ENCODE measurements around the gene OGA.

OGA gene

DNA sequence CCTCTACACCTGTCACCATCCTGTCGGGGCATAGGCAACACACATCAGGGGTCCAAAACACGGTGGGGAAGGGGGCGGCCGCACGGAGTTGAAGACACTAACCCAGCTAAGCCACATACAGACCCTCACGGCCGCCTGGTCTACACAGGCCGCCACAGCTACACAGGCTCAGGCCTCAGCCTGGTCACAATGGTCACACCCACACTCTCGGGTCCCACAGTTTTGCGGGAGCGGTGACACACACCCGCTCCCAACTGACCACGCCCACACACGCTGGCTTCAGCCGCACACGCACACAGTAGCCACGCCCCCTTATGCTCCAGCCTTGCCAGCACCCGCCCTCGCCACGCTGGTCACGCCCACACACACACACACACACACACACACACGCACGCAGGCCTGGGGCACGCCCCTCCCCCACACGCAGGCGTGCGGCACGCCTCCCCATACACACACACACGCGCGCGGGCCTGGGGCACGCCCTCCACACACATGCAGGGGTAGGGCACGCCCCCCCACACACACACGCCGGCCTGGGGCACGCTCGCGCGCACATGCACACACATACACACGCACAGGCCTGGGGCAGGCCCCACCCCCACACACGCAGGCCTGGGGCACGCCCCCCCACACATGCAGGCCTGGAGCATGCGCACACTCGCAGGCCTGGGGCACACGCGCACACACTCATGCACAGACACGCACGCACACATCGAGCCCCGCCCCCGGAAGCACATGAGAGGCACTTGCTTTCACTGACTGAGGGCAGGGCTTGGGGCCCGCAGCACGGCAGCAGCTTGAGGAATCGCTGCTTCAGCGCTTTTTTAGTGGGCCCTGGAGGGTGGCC, 12.3 kb upstream of the OGA start:
- DNase-seq (ENCODE audit: low read depth), result peak; percentile 88
- TF ChIP-seq, protein P1, sequence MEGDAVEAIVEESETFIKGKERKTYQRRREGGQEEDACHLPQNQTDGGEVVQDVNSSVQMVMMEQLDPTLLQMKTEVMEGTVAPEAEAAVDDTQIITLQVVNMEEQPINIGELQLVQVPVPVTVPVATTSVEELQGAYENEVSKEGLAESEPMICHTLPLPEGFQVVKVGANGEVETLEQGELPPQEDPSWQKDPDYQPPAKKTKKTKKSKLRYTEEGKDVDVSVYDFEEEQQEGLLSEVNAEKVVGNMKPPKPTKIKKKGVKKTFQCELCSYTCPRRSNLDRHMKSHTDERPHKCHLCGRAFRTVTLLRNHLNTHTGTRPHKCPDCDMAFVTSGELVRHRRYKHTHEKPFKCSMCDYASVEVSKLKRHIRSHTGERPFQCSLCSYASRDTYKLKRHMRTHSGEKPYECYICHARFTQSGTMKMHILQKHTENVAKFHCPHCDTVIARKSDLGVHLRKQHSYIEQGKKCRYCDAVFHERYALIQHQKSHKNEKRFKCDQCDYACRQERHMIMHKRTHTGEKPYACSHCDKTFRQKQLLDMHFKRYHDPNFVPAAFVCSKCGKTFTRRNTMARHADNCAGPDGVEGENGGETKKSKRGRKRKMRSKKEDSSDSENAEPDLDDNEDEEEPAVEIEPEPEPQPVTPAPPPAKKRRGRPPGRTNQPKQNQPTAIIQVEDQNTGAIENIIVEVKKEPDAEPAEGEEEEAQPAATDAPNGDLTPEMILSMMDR (conservative IDR thresholded peaks at IDR 0.05; ENCODE audit: control insufficient read depth, insufficient read depth, low read depth, low read length), result no peak
- H3K4me3 ChIP-seq (ENCODE audit: control insufficient read depth, low read depth, low read length), result peak overlapping the region; percentile 44

DNA sequence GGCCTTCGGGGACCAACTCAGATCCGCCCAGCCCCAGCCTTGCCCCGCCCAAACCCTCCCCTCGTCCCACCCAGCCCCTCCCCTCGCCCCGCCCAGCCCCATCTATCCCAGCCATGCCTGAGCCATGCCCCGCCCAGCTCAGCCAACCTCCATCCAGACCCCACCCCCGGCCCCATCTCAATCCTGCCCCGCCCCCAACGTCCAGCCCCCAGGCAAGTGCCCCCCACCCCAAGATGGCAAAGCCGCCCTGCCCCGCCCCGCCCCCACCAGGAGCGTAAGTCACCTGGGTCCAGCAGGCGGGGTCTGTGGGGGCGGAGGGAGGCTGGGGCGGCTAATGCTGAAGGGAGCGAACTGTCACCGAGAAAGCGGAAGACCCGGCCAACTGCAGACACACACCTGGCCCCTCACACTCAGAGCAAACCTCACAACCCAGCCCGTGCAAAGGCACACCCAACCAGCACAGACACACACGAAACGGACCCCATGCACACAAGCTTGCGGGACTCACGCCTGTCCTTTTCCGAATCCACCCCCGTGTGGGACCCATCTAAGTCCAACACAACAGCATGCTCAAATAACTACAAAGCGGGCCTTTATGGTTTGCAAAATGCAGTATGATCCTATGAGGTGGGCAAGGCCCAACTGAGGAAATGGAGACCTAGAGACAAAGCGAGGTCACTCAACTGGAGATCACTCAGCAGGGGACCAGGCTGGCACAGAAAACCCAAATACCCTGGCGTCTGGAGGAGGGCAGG, 11.5 kb upstream of the OGA start:
- peak overlapping the region; percentile 44 for H3K4me3 ChIP-seq (ENCODE audit: control insufficient read depth, low read depth, low read length)
- peak; percentile 25 for DNase-seq (ENCODE audit: low read depth)
- TF ChIP-seq, protein P1 (conservative IDR thresholded peaks at IDR 0.05; ENCODE audit: control insufficient read depth, insufficient read depth, low read depth, low read length), result no peak

DNA sequence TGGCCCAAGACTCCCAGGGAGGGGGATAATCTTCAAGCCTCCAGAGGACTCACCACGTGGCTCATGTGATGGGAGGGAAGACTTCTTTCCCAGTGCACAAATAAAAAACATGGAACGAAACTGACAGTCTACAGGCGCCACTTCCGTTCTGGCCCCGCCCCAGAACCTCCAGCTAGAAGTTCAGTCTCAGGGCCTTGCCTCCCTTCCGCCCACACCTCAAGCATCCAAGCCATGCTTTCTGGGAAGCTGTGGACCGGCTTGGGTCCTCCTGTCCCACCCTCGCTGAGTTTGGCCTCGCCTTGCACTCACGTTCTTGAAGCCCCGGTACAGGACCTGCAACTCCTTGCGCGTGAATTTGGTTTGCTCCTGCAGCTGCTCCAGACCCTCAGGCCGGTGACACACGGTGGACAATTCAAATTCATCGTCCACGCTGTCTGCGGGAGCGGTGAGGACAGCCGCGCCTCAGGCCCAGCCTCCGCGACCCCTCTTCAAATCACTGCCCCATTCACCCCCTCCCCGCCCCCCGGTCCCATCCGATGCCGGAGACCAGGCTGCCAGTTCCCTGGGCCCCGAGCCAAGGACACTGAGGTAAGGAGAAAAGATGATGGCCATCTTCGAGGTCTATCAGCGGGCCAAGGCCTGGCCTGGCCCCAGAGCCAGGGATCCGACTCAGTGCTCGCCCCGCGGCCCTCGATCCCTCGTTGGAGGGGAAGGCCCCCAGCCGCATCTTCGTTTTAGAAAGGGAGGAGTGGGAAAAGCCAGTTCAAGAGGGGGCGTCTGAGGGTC, 10.7 kb upstream of the OGA start:
- TF ChIP-seq, protein P1 (conservative IDR thresholded peaks at IDR 0.05; ENCODE audit: control insufficient read depth, insufficient read depth, low read depth, low read length), result no peak
- DNase-seq (ENCODE audit: low read depth), result no peak
- H3K4me3 ChIP-seq (ENCODE audit: control insufficient read depth, low read depth, low read length), result peak overlapping the region; percentile 6

DNA sequence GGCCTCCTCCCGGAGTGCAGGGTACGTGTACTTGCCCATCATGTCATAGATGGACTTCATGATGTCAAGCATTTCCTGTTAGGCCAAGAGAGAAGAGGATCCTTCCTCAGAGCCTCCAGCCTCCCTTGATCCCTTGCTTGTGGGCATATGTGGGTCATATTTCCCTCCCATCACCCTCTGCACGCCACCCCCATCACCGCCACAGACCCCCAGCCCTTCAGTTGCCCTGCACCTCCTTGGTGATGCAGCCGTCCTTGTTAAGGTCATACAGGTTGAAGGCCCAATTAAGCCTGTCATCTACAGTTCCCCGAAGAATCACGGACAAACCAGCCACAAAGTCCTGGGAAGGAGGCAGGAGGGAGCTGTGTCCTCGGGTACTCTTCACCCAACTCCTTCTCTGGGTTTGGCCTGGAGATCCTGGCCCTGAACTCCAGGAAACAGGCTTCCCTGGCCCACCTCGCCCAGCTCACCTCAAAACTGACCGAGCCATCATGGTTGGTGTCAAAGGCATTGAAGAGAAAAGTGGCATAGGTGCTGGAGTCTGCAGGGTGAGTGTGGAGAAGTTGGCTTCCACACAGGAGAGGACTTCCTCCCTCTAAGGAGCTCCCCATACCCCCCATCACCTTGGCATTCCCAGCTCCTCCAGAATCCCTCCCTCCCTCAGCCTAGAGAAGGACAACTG, 9.8 kb upstream of the OGA start:
- no peak for DNase-seq (ENCODE audit: low read depth)
- H3K4me3 ChIP-seq (ENCODE audit: control insufficient read depth, low read depth, low read length), result no peak overlapping the region
- TF ChIP-seq, protein P1 (conservative IDR thresholded peaks at IDR 0.05; ENCODE audit: control insufficient read depth, insufficient read depth, low read depth, low read length), result no peak

DNA sequence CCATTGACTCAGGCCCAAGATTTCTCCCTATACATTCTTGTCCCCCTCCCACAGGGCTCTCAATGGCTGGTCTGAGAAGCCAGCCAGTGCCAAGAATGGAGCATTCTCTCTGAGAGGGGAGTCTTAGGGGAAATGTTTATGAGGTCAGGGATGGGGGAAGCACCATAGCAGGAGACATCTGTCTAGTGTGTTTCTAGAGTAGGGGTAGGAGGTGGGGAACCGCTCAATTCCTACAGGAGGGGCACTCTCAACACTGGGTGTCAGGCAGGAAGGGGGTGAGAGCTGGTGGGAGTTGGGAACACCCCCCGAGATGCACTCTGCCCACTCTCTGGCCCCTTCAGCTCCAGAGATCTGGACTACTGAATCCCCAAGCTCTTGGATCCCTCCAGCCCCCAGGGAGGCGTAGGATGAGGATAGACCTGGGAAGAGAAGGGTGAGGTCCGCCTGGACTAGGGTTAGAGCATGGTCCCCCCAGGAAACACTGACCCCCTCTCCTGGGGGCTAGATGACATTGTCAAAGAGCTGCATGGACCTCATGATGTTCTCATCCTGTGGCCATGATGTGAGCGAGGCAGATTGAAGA, 8.7 kb upstream of the OGA start:
- H3K4me3 ChIP-seq (ENCODE audit: control insufficient read depth, low read depth, low read length), result no peak overlapping the region
- TF ChIP-seq, protein P1 (conservative IDR thresholded peaks at IDR 0.05; ENCODE audit: control insufficient read depth, insufficient read depth, low read depth, low read length), result no peak
- no peak for DNase-seq (ENCODE audit: low read depth)

DNA sequence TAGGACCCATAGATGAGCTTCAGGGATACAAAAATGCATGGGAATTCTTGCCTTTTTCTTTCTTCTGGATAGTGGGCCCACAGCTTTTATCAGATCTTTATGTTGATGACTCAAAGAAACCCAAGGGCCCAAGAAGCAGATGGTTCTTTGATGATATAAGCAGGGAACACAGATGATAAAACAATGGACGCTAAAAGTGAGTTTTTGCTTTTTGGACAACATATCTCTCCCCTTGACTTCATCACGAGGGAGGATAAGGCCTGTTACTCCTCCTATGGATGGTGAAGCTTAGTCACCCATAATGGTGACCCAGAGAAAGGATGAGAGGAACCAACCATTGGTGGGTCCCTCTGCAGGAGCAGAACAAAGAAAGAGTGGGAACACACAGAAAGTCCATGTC, 6.5 kb upstream of the OGA start:
- TF ChIP-seq, protein P1 (conservative IDR thresholded peaks at IDR 0.05; ENCODE audit: control insufficient read depth, insufficient read depth, low read depth, low read length), result no peak
- DNase-seq (ENCODE audit: low read depth), result no peak
- H3K4me3 ChIP-seq (ENCODE audit: control insufficient read depth, low read depth, low read length), result no peak overlapping the region
